Activated naive CD4-positive, alpha-beta T cell treated with anti-CD3 and anti-CD28 coated beads, Interleukin-2, amount 50 U/mL, for 24 hours (primary cell): ENCODE data around the gene SBF2.
A peak's percentile ranks its signal among the peaks of the same experiment; 100 is the strongest.

ENCODE experiments used
- H3K27ac Mint-ChIP-seq: one replicate; pipeline ENCODE4 v1.8.0; 2021; ENCODE audit warnings: mild to moderate bottlenecking, mixed read lengths
- H3K27me3 Mint-ChIP-seq: one replicate; pipeline ENCODE4 v1.8.0; 2021; ENCODE audit warnings: mixed read lengths
- H3K36me3 Mint-ChIP-seq: one replicate; pipeline ENCODE4 v1.8.0; 2021; ENCODE audit warnings: mixed read lengths
- H3K4me1 Mint-ChIP-seq: one replicate; pipeline ENCODE4 v1.8.0; 2021; ENCODE audit warnings: mixed read lengths
- H3K4me3 Mint-ChIP-seq: one replicate; pipeline ENCODE4 v1.8.0; 2021; ENCODE audit warnings: mild to moderate bottlenecking, mixed read lengths
- H3K9me3 Mint-ChIP-seq: one replicate; pipeline ENCODE4 v1.8.0; 2021; ENCODE audit warnings: mixed read lengths

The SBF2 gene

DNA sequence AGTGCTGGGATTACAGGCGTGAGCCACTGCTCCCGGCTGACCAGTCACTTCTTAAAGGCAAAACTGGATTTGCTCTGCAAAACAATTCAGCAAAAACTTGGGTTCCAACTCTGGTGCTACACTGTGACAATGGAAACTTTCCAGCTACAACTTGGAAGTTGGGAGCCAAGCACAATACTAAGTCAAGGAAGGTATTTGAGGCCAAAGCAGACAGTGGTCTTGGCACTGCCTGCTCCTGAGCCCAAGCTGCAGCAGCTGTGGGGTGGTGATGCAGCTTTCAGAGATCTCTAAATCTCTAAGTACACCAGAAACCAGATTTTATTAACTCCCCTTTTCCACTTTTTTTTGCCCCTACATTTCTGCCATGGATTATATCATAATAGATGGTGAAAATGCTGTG lies 28.4 kb upstream of the SBF2 start:
- Mint-ChIP-seq H3K4me1 (peaks cover 15% of the 10 kb centered on the region), H3K27me3 (peaks cover 7% of the 10 kb centered on the region), H3K4me3 (no peak overlapping the region), H3K9me3 (no peaks in the 10 kb centered on the region), H3K36me3 (no peaks in the 10 kb centered on the region), H3K27ac (peak overlapping the region; percentile 96)

DNA sequence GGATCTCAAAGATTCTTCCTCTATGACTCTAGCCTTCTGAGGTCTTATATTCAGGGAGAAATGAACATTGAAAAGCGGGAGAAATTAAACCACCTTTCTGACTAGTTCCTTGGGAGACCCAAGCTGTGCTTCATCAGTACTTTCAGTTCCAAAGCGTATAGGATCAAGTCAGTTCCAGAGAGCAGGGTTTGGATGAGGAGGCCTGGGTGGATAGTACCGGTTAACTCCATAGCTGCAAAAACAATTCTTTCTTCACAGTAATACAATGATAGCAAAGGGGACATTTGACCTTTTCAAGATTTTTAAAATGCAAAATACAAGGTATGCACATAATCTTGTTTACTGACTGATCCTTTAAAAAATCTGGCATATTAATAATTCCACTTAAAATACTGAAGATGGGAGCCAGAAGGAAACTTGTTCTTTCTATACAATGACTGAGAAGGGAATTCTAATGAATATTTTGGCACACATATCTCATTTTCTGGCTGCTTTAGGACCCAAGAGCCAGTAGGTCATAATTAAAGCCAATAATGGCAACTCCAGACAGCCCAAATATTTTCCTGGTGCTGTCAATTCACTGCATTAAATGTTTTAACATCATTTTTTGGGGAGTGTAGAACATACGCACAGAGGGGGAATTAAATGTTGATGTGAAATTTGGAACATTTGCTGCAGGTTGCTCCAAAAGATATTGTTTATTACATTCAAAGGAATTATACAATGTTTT lies 26.9 kb upstream of the SBF2 start:
- Mint-ChIP-seq H3K4me3 (no peak overlapping the region), H3K4me1 (peaks cover 15% of the 10 kb centered on the region), H3K9me3 (no peaks in the 10 kb centered on the region)

DNA sequence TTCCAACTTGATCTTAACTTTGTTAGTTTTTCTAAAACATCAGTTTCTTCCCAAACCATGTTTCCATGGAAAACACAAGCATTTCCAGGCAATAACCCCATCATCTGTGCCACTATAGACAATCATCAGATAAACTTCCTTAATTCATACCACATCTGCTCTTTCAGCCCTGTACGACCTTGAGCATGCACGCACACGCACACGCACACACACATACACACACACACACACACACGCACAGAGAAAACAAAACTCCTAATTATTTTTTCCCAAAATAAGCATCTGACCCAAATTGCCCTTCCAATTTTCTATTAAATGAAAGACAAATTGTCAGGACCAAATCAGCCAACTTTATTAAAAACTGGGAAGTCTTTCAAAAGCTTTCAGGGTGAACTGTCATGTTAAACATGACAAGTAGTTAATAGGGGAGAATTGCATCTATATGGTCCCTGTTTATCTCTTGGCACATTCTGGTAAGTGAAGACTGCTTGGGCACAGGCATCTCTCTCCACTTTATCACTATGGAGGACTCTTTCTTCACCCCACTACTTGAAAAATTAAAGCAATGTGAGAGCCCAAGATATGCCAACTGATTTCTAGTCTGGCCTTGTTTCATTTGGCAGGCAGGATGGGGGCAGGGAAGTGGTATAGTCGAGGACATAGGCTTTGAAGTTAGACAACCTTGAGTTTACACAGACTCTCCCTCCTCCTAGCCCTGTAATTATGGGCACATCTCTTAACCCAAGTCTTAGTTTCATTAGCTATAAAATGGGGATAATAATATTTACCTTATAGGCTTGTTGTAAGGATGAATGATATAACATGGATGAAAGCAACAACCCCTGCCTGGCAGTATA lies 25.9 kb upstream of the SBF2 start:
- no peaks in the 10 kb centered on the region for H3K36me3 Mint-ChIP-seq
- no peak overlapping the region for H3K27ac Mint-ChIP-seq
- H3K9me3 Mint-ChIP-seq = no peaks in the 10 kb centered on the region
- H3K4me1 Mint-ChIP-seq = peaks cover 15% of the 10 kb centered on the region
- H3K27me3 Mint-ChIP-seq = peaks cover 12% of the 10 kb centered on the region
- no peak overlapping the region for H3K4me3 Mint-ChIP-seq

More for the DNA sequence above, 26.9 kb upstream of the SBF2 start:
- peaks cover 12% of the 10 kb centered on the region for H3K27me3 Mint-ChIP-seq
- H3K36me3 Mint-ChIP-seq = no peaks in the 10 kb centered on the region
- H3K27ac Mint-ChIP-seq = peak overlapping the region; percentile 18

GRCh38 chr11:10318527-10318802 lies 24.4 kb upstream of the SBF2 start:
- Mint-ChIP-seq H3K4me3 (no peak overlapping the region), H3K27me3 (peaks cover 6% of the 10 kb centered on the region), H3K36me3 (no peaks in the 10 kb centered on the region), H3K4me1 (peaks cover 13% of the 10 kb centered on the region), H3K9me3 (no peaks in the 10 kb centered on the region), H3K27ac (no peak overlapping the region)

DNA sequence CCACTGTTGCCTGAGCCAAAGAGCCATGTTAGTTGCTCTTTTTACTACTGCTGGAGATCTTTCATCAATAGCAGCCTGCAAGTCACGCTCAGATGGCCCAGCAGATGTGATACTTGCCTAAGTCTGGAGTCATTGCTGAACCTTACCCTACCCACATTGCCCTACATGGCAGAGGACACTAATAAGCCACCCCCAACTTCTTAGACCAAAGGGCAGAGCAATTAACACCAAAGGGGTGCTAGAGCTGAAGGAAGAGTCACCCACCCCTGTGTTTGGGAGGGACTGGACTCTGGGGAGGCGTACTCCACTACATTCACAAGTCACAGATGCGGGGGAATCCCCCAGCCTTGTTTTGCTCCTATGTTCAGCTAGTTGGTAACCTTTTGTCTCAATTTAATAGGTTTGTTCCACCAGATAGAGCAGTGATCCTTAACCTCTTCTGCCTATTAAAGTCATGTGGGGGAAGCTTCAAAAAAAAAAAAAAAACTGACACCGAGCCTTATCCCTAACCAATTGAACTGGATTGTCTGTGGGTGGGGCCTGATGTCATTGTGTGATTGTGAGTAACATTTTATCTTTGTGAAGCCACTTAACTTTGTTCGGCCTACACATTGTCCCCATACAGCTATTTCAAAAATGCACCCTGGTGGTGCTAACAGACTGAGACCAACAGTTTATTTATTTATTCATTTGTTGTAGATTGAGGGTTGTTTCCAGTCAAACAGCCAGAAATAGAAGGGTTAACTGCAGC lies 23.9 kb upstream of the SBF2 start:
- Mint-ChIP-seq H3K27ac (no peak overlapping the region), H3K27me3 (peaks cover 6% of the 10 kb centered on the region), H3K4me3 (no peak overlapping the region), H3K9me3 (no peaks in the 10 kb centered on the region), H3K36me3 (no peaks in the 10 kb centered on the region), H3K4me1 (peaks cover 8% of the 10 kb centered on the region)

- Mint-ChIP-seq H3K36me3 (no peaks in the 10 kb centered on the region), H3K27ac (no peak overlapping the region), H3K4me3 (no peak overlapping the region), H3K4me1 (peaks cover under 1% of the 10 kb centered on the region), H3K9me3 (no peaks in the 10 kb centered on the region), H3K27me3 (peaks cover 11% of the 10 kb centered on the region)
Measured at GRCh38 chr11:10317151-10317755, 23.2 kb upstream of the SBF2 start.

GRCh38 chr11:10315083-10315482 lies 21.1 kb upstream of the SBF2 start:
- no peaks in the 10 kb centered on the region for H3K36me3 Mint-ChIP-seq
- no peak overlapping the region for H3K27ac Mint-ChIP-seq
- H3K27me3 Mint-ChIP-seq = peaks cover 12% of the 10 kb centered on the region
- H3K4me3 Mint-ChIP-seq = no peak overlapping the region
- no peaks in the 10 kb centered on the region for H3K9me3 Mint-ChIP-seq
- no peaks in the 10 kb centered on the region for H3K4me1 Mint-ChIP-seq

- H3K36me3 Mint-ChIP-seq = no peaks in the 10 kb centered on the region
- no peaks in the 10 kb centered on the region for H3K9me3 Mint-ChIP-seq
- no peak overlapping the region for H3K27ac Mint-ChIP-seq
- H3K4me1 Mint-ChIP-seq = no peaks in the 10 kb centered on the region
- no peak overlapping the region for H3K4me3 Mint-ChIP-seq
- H3K27me3 Mint-ChIP-seq = peaks cover 14% of the 10 kb centered on the region
Measured at GRCh38 chr11:10314199-10315072, 20.4 kb upstream of the SBF2 start.

- Mint-ChIP-seq H3K4me1 (peaks cover 13% of the 10 kb centered on the region), H3K9me3 (no peaks in the 10 kb centered on the region), H3K4me3 (no peak overlapping the region), H3K36me3 (no peaks in the 10 kb centered on the region), H3K27me3 (peaks cover 15% of the 10 kb centered on the region), H3K27ac (no peak overlapping the region)
Measured at GRCh38 chr11:10311802-10312201, 17.8 kb upstream of the SBF2 start.

GRCh38 chr11:10310301-10310841 lies 16.4 kb upstream of the SBF2 start:
- H3K36me3 Mint-ChIP-seq = no peaks in the 10 kb centered on the region
- H3K27ac Mint-ChIP-seq = no peak overlapping the region
- H3K9me3 Mint-ChIP-seq = no peaks in the 10 kb centered on the region
- no peak overlapping the region for H3K4me3 Mint-ChIP-seq
- peaks cover 20% of the 10 kb centered on the region for H3K4me1 Mint-ChIP-seq
- peaks cover 20% of the 10 kb centered on the region for H3K27me3 Mint-ChIP-seq

DNA sequence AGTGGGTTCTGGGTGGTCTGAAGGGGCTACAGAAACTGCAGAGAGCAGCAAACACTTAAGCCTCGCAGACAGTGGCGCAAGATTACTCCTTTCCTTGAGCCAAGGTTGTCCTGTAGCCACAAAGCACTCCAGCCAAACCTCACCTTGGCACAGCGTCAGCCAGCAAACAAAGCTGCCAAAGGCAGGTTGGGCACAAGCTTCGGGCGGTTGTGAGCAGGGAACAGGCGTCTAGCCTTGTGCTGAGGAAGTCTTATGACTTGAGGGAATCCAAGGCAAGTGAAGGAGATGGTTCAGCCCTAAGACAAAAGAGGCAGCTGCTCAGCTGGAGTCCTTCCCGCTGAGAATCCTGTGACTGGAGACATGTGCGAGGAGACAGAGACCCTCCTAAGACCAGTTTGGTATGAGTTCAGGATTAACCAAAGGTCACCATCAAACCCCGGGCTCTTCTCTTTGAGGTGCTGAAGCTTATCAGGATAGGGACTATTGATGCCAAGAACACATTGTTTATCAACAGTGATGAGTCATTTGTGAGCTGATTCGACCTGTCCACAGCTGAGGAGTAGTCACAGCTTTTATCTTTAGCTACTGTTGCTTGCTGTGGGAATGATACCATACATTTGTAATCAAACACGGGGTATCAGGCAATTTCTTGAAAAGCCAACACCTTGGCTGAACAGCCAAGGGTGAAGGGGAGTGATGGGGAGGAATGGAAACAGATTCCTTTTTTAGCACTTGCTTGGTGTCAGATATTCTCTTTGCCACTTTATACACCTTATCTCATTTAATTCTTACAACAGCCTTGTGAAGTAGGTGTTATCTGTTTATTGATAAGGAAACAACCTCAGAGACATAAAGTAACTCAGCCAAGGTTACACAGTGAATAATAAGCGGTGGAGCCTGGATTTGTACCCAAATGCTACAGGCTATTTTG lies 15.4 kb upstream of the SBF2 start:
- Mint-ChIP-seq H3K36me3 (no peaks in the 10 kb centered on the region), H3K4me1 (peaks cover 26% of the 10 kb centered on the region), H3K9me3 (no peaks in the 10 kb centered on the region), H3K4me3 (no peak overlapping the region), H3K27ac (no peak overlapping the region), H3K27me3 (peaks cover 22% of the 10 kb centered on the region)

DNA sequence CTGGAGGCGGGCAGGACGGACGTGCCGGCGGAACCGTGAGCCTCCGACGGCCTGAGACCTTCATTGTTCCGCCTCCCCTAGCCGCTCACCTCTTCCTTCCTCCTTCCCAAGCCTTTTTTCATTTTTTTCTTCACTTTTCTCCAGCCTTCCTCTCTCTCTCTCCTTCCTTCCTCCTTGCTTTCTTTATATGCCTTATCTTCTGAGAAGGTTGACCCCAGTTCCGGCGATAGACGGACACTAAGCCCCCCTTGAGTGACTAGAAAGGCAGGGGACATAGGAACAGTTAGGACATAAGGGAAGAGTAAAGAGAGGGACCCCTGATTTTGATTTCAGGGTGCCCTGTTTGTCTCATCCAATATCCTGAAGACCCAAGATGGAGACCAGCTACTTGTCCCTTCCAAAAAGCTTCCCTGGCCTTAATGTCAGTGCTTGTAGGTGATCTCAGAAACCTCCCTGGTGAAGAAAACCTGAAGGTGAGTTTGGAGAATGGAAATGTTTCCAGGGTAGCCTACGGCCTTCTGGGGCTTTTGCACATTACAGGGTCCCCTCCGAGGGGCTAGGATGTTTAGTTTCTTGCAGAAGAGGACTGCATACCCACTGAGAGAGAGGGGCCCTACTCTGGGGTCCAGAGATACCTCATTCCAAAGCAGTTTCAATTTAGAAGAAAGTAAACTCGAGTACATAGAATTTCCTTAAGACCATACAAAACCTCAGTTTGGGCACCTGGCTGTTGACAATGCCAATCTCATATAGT lies 14.4 kb upstream of the SBF2 start:
- H3K36me3 Mint-ChIP-seq = no peaks in the 10 kb centered on the region
- H3K9me3 Mint-ChIP-seq = no peaks in the 10 kb centered on the region
- peaks cover 37% of the 10 kb centered on the region for H3K4me1 Mint-ChIP-seq
- peaks cover 20% of the 10 kb centered on the region for H3K27me3 Mint-ChIP-seq
- H3K4me3 Mint-ChIP-seq = peak overlapping the region; percentile 98
- H3K27ac Mint-ChIP-seq = peak overlapping the region; percentile 90
